Cardiac fibroblast (primary cell): ENCODE results near the gene CRY1.

Source experiments
- DNase-seq, 2 donors: peaks; one replicate each; pipeline versions ENCODE4 v3.0.0 to v3.0.0-alpha.2; 2010; ENCODE audit warnings: low read depth in 2 of 2
- H3K4me3 ChIP-seq, 2 donors: replicated peaks in 1 of 2; 1 replicate in 1 of 2; 2 replicates in 1 of 2; pipeline ENCODE4 v1.5.1; 2011; ENCODE audit warnings: low read depth in 2 of 2, low read length in 2 of 2, mild to moderate bottlenecking in 2 of 2, moderate library complexity in 1 of 2
- TF ChIP-seq, protein P1 (sequence below): IDR thresholded peaks from one replicate; pipeline ENCODE4 v1.5.1; 2011; ENCODE audit warnings: low read depth, mild to moderate bottlenecking, low read length, inconsistent platforms

Gene CRY1

DNA sequence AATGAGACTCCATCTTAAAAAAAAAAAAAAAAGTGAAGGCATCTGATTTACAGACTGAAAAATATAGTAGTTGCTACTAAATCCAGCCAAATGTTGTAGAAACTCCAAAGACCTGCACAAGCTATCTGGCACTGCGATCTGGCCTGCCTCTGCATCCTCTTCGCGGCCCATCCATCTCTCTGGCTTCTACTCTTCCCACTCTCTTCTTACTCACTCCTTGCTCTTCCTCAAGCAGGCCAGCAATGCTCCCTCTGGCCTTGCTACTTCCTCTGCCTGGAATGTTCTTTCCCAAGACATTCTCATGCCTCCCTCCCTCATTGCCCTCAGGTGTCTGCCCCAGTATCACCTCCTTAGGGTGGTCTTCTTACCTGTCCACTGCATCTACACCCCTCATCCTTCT is 9.7 kb upstream of the CRY1 start:
- TF ChIP-seq, protein P1, sequence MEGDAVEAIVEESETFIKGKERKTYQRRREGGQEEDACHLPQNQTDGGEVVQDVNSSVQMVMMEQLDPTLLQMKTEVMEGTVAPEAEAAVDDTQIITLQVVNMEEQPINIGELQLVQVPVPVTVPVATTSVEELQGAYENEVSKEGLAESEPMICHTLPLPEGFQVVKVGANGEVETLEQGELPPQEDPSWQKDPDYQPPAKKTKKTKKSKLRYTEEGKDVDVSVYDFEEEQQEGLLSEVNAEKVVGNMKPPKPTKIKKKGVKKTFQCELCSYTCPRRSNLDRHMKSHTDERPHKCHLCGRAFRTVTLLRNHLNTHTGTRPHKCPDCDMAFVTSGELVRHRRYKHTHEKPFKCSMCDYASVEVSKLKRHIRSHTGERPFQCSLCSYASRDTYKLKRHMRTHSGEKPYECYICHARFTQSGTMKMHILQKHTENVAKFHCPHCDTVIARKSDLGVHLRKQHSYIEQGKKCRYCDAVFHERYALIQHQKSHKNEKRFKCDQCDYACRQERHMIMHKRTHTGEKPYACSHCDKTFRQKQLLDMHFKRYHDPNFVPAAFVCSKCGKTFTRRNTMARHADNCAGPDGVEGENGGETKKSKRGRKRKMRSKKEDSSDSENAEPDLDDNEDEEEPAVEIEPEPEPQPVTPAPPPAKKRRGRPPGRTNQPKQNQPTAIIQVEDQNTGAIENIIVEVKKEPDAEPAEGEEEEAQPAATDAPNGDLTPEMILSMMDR: no peak
- no peak overlapping the region for H3K4me3 ChIP-seq

DNA sequence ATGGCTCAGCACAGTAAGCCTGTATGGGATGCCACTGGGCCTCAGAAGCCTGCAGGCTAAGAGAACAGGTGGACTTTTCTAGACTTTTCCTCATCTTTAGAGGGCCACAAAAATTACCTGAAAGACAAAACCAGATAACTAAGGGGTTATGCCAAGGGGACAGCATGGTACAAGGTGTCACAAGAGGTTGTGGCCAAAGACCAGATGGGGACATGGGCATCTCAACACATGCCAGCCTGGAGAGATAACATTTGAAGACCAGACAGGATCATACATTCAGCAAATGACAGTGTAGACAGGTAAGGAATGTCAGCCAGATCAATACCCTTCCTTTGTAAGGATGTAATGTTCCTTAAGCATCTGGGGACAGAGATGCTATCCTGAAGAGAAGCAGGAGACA is 8.9 kb upstream of the CRY1 start:
- no peak for DNase-seq
- TF ChIP-seq, protein P1: no peak
- no peak overlapping the region for H3K4me3 ChIP-seq

More for the DNA sequence above, 9.7 kb upstream of the CRY1 start:
- DNase-seq: no peak

DNA sequence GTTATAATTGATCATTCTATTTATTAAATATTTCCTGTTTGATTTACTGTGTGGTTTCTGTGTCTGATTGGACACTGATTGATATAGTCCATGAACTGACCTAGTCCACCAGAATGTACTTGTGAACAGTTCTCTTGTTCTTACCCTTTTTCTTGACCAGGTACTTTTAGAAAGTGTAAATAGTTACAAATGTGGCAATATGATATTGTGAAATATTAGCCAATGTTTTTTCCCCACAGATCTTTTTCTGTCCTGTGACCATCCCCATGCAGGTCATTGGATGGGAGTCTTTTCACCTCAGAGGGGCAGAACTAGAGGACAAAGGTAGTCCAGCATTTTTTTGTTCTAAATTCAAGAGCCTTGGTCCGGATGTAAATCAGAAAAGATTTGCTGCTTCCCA is 8.3 kb upstream of the CRY1 start:
- TF ChIP-seq, protein P1: no peak
- DNase-seq: no peak
- H3K4me3 ChIP-seq: no peak overlapping the region

DNA sequence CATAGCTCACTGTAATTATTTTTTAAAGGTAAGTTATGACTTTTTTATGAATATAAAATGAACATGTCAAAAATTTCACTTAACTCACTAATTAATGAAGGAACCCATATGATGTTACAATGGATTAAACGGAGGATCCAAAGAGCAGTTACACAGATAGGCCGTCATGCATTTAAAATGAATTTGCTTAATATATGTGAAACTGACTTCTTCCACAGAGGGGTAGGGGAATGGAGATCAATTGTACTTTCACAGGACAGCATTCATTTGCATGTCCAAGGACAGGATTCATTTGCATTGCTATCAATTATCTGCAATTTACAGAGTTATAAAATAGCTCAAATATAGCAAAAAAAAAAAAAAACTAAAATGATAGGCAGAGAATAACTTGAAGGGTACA is 6.6 kb upstream of the CRY1 start:
- TF ChIP-seq, protein P1: no peak

DNA sequence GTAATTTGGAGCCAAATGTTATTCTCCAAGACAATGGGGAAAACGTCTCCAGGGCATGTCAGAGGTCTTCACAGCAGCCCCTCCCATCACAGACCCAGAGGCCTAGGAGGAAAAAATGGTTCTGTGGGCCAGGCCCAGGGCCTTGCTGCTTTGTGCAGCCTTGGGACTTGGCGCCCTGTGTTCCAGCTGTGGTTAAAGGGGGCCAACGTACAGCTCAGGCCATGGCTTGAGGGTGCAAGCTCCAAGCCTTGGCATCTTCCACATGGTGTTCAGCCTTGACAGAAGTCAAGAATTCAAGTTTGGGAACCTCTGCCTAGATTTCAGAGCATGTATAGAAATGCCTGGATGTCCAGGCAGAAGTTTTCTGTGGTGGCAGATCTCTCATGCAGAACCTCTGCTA is 3.2 kb upstream of the CRY1 start:
- DNase-seq: no peak
- H3K4me3 ChIP-seq: no peak overlapping the region
- TF ChIP-seq, protein P1: no peak

More for the DNA sequence above, 6.6 kb upstream of the CRY1 start:
- no peak for DNase-seq
- H3K4me3 ChIP-seq: no peak overlapping the region

DNA sequence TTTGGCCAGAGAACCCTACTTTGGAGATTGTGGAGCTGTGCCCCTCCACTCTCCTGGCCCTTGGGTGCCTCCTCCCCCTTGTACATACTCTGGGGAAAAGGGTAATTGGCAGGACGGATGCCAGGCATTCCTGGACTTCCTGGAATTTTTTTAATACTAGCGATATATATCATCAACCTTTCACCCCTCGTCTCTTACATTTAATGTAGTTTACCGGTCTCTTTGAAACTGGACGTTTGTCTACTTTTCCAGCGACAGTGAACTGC is 767 bp upstream of the CRY1 start:
- TF ChIP-seq, protein P1: no peak
- H3K4me3 ChIP-seq: peak overlapping the region; percentile 73 to 98
- DNase-seq: no peak

DNA sequence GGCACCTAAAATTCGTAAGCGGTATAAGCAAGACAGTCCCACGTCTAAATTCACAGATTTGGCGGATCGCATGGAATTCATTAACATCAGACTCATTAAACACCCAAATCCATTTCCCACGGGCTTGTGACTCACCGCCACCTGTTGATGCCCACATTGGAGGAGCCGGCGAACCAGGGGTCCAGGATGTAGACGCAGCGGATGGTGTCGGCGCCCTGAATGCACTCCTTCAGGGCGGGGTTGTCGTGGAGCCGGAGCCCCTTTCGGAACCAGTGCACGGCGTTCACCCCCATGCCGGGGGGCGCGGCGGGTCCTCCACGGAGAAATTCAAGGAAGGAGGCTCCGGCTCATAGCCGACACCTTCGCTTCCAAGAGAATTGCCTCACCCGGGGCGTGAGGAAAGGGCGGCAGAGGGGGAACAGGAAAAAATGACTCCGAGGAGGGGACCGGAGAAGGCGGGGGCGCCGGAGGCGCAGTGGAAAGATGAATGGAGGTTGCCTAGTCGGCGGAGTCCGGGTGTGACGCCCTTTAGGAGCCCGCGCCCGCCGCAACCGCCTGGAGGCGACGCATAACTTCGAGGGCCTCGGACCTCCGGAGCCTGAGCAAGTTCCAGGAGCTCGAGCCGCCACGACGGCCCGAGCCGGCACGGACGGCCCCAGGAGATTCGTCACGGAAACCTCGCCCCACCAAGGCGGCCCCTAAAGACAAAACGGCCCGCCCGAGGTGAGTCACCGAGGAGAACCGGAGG is 506 bp downstream of the CRY1 start:
- no peak for DNase-seq
- peak overlapping the region; percentile 73 to 98 for H3K4me3 ChIP-seq
- TF ChIP-seq, protein P1: no peak
